HG02642 (cell line): Measurements from ENCODE around the gene SPACA4.
"Not testable (repeated sequence)": the region's sequence is repeated elsewhere in the genome, so short reads cannot be mapped to it uniquely, and the experiment has no call there.

Source experiments
- ATAC-seq: cut with Tn5 transposase; IDR thresholded peaks from one replicate; pipeline ENCODE4 v1.9.1; 2021; ENCODE audit warnings: mild to moderate bottlenecking; ENCODE audit not compliant: unreplicated experiment, poor library complexity

SPACA4 gene

DNA sequence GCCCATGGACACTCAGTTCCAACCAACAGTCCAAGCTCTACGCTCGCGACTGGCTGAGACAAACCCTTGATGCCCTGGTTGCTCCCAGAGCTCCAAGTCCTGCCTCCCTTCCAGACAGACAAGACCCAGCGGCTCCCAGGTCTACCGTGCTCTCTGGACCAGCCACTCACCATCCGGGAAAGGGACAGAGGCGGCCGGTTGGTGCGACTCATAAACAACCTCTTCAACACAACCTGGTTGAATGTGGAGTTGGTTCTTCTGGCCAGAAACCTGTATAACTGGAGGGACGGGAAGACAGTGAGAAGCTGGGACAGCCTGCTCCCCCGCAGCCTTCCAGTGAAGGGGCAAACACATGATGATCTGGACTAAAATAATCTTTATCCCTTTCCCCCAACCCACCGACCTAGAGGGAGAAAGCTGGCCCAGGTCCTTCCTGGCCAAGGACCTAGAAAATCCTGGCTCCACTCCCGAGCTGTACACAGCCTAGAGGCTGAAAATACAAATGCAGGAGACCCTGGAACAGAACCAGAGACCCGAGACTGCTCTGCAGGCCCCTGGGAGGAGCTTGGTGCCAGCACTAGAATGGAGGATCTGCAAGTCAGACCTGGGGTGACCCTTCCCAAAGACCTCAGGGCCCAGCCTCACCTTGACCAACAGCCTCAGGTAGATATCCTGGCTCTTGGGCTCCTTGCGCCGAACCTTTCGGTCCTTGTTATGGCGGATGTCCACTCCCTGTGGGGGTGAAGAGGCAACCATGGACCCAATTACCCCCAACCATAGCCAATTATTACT lies 10.8 kb downstream of the SPACA4 start:
- no peak for ATAC-seq

DNA sequence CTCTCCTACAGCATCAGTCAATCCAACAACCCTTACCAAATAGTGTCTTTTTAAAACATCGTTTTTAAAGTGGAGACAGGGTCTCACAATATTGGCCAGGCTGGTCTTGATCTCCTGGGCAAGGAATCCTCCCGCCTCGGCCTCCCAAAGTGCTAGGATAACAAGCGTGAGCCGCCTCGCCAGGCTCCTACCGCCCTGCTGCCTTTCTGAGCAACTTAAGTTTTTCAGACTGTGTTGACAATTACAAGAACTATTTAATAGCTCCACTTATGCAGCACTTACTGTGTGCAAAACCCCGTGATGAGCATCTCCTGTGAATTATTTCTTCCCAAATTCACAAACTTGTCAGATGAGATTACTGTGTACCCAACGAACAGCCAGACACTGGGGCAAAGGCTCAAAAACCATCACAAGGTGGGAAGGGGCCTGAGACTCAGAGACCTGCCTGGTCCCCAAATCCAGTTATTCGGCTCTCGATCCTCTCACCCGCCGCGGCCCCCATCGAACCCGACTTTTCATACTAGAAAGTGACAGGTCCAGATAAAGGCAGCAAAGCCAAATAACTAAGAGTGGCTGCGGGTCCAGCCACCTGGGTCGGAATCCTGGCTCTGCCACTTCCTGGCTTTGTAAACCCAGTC lies 11.9 kb downstream of the SPACA4 start:
- no peak for ATAC-seq

DNA sequence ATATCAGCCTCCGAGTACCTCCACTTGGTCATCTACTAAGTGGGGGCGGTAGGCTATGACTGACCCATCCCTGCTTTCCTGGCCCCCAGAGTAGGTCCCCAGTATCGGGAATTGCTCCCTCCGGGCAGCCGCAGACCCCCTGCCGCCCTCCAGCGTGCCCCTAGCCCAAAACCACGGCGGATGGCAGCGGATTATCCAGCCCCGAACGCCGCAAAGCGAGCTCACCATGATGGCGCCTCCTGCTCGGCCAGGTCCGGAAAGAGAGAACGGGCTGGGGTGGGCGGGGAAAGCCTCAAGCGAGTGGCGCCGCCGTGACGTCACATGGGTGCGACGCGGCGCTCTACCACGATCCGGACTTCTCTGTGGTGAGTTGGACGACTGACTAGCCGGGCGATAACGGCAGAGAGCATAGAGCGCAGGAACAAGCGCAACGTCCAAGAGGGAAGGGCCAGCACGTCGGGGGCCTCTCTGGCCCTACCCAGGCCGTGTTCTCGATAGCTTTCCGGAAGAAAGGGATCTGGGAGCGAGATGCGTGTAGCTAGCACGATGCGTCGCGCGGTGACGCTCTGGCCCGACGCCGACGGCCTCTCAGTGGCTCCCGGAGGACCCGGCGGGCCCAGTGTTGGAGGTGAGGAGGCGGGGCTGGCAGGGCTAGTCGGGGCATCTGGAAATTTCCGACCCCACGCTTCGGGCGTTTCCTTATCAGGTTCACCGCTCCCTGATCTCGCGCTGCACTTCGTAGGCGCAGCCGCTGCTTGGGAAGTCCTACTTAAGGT lies 12.6 kb downstream of the SPACA4 start, which contains the start of the genes RPL18 and SPHK2:
RPL18 (minus strand) TSS at position 263 of the 776 bp plus-strand sequence; CDS start at position 228, 35 bp downstream.
SPHK2 (plus strand) TSS at position 591 of the 776 bp plus-strand sequence. CDS start 1,009 bp downstream, outside the sequence.
- peak; percentile 85 for ATAC-seq

DNA sequence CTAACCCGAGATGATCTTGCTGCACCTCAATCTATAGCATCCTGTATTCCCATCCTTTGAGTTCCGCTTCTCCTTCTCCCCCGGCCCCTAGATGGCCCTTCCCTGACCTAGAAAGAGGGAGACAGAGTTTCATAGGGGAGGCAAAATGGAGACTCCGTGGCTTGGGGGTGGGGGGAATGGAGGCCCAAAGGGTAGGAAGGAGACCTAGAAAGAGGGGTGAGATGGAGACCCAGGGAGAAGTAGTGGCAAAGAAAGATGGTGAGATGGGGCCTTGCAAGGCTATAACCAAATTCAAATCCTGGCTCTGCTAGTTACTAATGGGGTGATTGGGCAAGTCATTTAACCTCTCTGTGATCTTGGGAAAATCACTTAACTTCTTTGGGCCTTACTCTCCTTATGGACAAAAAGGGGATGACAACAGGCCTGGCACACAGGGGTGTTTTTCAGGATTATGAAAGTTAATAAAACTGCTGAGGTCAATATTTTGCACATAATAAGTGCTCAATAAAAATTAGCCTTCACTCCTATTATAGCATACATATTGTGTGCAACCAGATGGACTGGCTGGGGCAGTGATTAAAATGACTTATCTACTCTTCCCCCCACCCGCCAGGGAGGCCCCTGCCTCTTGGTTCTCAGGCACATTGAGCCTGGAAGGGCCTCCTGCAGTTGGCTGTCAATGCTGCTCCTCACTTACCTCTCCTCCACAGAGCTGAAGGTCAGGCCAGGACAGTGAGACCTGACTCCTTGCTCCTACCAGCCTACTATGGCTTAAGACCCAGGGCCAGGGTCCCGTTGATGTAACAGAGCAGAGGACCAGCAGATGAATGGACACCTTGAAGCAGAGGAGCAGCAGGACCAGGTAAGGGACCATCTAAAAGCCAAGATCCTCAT lies 13.4 kb downstream of the SPACA4 start:
- ATAC-seq = no peak

DNA sequence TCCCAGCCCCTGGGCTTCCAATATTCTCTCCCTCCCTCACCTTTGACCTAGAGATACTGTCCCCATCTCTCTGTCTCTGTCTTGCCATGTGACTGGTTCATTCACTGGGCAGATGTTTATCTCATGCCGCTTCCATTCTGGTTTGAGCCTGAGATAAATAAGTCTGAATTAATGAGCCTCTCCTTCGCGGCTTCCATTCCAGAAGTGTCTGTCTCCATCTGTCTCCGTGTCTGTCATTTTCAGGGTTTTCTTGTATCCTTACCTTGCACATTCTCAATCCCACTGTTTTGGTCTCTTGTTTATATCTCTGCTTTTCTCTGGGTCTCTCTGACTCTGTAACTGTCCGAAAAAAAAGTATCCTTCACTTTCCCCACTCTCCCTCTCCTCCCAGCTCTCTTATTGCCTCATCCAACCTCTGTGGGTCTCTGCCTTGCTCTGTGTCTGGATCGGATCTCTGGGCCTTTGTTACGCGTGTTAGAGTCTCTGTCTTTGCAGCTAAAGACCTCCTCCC lies 17.1 kb downstream of the SPACA4 start:
- no peak for ATAC-seq

DNA sequence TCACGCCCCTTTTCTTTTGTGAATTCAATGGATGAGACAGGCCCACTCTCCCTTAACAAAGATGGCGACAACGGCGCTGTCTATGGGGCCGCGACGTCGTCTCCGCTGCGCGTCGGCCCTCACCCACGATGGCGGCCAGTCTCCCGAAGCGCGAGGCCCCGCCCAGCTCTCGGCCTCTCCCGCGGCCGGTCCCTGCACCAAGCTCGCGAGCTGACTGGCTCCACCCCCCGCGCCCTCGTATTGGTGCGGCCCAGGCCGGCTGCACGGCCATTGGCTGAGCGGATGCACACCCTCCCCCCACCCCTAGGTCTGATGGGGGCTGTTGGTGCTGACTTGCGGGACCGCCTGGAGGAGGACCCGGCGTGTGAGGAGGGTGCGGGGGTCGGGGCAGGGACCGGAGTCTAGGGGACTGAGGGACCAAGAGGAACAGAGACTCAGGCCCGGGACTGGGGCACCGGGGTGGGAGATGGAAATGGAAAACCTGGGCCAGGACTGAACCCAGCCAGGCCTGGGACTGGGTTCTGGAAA lies 17.6 kb downstream of the SPACA4 start:
- peak; percentile 64 for ATAC-seq

DNA sequence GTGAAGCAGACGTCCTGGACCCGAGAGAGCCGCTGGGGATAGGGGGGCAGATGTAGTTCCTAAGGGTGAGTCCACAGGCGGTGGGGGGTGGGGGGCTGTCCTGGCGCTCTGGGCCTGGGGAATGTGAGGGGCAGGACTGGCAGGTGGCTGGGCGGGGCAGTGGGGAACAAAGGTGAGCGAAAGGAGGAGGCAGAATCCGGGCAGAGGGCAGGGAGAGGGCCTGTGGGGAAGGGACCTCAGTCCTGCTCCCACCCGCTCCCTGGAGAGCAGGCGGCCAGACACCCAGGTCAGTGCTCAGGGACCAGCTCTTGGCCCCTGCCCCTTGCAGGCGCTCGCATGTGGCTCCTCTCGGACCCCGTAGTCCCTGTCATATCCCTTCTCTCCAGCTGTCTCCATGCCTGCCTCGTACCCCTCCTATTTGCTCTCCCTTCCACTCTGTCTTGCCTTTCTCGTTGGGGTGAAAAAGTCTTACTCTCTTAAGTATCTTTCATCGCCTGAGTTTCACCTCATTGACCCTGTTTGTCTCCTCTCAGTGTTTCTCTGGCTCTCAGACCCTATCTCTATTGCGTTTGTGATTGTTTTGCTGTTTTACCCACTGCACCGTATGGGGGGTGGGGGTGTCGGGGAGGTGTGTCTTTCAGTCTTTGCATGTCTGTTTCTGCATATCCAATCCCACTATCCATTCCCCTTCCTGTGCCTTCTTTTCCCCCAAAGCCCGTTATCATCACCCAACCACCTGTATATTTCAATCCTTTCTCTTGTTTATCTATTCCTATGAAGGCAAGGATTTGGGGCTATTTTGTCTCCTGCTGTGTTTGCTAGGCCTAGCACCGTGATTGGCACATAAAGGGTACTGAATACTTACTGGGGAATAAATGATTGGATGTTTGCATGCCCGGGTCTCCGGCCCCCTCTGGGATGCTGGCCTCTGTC lies 18.5 kb downstream of the SPACA4 start:
- no peak for ATAC-seq

DNA sequence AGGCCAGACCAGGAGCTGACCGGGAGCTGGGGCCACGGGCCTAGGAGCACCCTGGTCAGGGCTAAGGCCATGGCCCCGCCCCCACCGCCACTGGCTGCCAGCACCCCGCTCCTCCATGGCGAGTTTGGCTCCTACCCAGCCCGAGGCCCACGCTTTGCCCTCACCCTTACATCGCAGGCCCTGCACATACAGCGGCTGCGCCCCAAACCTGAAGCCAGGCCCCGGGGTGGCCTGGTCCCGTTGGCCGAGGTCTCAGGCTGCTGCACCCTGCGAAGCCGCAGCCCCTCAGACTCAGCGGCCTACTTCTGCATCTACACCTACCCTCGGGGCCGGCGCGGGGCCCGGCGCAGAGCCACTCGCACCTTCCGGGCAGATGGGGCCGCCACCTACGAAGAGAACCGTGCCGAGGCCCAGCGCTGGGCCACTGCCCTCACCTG lies 19.4 kb downstream of the SPACA4 start:
- no peak for ATAC-seq

DNA sequence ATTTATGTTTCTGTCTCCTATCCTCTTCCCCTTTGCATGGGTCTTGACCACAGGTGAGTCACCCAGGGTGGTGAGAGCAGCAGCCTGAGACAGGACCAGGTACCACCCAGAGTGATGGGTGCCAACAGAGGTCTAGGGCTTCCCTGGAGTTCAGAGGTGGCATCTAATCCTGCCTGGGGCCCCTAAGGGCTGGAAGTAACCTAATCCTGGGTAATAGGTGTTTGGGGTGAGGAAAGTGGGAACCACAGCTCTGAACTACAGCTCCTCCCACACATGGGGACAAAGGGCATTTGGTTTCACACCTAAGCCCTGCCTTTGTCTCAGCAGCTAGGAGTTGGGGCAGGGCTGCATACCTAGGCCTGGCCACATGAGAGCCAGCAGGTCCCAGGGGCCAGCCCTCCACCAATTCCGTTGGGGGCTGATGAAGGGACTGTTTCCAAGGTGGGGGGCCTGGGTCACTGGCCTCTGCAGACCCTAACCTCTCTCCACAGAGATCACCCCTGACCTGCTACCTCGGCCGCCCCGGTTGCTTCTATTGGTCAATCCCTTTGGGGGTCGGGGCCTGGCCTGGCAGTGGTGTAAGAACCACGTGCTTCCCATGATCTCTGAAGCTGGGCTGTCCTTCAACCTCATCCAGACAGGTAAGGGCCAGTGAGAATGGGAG lies 20.8 kb downstream of the SPACA4 start:
- no peak for ATAC-seq

DNA sequence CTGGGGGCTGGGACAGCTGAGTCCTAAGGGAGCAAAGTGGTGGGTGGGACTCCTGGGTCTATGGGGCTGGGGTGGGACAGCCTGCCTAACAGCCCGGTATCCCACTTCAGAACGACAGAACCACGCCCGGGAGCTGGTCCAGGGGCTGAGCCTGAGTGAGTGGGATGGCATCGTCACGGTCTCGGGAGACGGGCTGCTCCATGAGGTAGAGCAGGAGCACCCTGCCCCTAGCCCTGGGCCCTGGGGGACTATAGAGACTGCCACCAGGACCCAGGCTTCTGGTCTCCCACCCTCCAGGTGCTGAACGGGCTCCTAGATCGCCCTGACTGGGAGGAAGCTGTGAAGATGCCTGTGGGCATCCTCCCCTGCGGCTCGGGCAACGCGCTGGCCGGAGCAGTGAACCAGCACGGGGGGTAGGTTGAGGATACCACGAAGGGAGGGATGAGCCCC lies 21.3 kb downstream of the SPACA4 start:
- no peak for ATAC-seq

DNA sequence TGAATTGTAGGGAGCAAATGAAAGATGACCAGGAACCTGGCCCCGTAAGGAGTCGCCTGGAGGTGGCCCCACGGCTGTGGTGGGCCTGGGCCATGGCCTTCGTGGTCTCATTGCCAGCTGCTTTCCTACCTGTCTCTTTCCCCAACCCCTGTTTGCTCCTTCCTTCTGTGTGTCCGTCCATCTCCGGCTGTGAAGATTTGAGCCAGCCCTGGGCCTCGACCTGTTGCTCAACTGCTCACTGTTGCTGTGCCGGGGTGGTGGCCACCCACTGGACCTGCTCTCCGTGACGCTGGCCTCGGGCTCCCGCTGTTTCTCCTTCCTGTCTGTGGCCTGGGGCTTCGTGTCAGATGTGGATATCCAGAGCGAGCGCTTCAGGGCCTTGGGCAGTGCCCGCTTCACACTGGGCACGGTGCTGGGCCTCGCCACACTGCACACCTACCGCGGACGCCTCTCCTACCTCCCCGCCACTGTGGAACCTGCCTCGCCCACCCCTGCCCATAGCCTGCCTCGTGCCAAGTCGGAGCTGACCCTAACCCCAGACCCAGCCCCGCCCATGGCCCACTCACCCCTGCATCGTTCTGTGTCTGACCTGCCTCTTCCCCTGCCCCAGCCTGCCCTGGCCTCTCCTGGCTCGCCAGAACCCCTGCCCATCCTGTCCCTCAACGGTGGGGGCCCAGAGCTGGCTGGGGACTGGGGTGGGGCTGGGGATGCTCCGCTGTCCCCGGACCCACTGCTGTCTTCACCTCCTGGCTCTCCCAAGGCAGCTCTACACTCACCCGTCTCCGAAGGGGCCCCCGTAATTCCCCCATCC lies 22.1 kb downstream of the SPACA4 start:
- no peak for ATAC-seq

DNA sequence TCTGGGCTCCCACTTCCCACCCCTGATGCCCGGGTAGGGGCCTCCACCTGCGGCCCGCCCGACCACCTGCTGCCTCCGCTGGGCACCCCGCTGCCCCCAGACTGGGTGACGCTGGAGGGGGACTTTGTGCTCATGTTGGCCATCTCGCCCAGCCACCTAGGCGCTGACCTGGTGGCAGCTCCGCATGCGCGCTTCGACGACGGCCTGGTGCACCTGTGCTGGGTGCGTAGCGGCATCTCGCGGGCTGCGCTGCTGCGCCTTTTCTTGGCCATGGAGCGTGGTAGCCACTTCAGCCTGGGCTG lies 22.7 kb downstream of the SPACA4 start:
- ATAC-seq = no peak

DNA sequence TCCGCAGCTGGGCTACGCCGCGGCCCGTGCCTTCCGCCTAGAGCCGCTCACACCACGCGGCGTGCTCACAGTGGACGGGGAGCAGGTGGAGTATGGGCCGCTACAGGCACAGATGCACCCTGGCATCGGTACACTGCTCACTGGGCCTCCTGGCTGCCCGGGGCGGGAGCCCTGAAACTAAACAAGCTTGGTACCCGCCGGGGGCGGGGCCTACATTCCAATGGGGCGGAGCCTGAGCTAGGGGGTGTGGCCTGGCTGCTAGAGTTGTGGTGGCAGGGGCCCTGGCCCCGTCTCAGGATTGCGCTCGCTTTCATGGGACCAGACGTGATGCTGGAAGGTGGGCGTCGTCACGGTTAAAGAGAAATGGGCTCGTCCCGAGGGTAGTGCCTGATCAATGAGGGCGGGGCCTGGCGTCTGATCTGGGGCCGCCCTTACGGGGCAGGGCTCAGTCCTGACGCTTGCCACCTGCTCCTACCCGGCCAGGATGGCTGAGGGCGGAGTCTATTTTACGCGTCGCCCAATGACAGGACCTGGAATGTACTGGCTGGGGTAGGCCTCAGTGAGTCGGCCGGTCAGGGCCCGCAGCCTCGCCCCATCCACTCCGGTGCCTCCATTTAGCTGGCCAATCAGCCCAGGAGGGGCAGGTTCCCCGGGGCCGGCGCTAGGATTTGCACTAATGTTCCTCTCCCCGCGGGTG lies 23.2 kb downstream of the SPACA4 start:
- no peak for ATAC-seq

DNA sequence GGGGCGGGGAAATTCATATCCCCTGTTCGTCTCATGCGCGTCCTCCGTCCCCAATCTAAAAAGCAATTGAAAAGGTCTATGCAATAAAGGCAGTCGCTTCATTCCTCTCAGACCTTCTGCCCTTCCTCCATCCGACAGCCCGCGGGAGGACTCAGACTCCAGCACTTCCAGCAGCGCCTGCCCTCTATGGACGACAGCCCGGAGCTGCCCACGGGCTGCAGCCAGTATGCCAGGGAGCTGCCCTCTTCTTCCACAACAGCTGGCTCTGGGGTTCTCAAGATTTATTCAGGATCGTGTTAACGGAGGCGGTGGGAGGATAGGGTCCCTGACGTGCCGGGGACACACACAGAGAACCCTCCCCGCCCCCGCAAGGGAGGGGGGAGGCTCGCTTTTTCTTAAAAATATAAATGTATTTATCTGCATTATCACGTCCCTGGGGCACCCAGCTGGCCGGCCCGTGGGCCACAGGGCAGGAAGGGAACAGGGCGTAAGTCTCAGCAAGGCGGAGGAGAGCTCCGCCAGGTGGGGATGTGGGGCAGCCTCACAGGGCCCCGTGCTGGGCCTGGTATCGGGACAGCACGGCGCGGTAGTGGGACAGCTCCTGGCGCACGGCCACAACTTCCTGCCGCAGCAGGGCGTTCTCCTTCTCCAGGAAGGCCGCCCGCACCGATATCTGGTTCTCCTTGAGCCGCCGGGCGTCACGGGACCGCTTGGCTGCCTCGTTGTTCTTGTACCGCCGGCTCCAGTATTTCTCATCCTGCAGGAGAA lies 23.9 kb downstream of the SPACA4 start:
- ATAC-seq = no peak

DNA sequence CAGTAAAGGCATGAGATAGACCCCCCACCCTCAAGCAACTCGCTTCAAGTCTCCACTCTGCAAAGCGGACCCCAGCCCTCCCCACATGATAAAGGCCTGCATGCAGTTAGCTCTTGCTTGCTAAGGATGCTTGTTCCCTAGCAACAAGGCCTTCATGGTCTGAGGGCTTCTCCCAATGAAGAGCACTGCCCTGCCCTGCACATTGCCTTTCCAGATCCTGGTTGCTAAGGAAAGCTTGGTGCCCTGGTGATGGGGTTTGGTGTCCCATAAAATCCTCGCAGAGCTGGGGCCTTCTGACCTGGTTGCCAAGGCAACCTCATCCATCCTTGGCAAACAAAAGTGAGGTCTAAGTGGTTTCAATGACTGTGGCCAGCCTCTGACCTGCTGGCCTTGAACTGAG lies 24.7 kb downstream of the SPACA4 start:
- ATAC-seq = no peak

DNA sequence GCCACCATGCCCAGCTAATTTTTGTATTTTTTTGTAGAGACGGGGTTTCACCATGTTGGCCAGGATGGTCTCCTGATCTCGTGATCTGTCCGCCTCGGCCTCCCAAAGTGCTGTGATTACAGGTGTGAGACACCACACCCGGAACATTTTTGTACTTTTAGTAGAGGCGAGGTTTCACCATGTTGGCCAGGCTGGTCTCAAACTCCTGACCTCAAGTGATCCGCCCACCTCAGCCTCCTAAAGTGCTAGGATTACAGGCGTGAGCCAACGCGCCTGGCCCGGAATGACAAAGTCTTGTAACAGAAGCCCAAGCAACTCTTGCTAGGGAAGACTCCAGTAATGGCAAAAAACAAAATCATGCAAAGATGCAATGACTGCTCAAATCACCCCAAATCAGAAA lies 25.7 kb downstream of the SPACA4 start:
- not testable (repeated sequence) for ATAC-seq
